IMR-90 (cell line): ENCODE data around the gene HAP1. TPM values are rescaled to one million over a fixed set of nuclear protein-coding genes. Genes with fewer than 3 reads are reported as not detected.

Experiments used
- ATAC-seq: fragments of 200-7000 bp; cut with Tn5 transposase; 2 replicates; pipeline ENCODE4 v1.9.1; 2020; ENCODE audit warnings: low read depth, mild to moderate bottlenecking, moderate library complexity
- BruUV-seq: library from RNA; stranded (reverse); fragments of 400-500 nt; replicated peaks from 2 replicates; lab custom pipeline; 2021; lab: Mats Ljungman, UMichigan
- CTCF ChIA-PET: fragments of 300-600 bp; formaldehyde crosslinking; extraction: SDS; loops from one replicate; lab custom pipeline; 2021; ENCODE audit warnings: antibody characterized with exemption; lab: Yijun Ruan, JAX
- POLR2A ChIA-PET: fragments of 300-600 bp; sonication (Branson Sonifier 250); formaldehyde crosslinking; loops from one replicate; lab custom pipeline; 2022; ENCODE audit warnings: antibody characterized with exemption; ENCODE audit not compliant: unreplicated experiment; lab: Charles Lee
- DNase-seq: peaks from one replicate; pipeline ENCODE4 v3.0.0; 2013
- H2AFZ ChIP-seq: replicated peaks from 2 replicates; pipeline ENCODE3; 2013; ENCODE audit warnings: low read length, mild to moderate bottlenecking; ENCODE audit not compliant: poor library complexity
- H2AK5ac ChIP-seq: 2 replicates; pipeline ENCODE4 v1.6.1; 2013; ENCODE audit warnings: low read depth, low read length, inconsistent platforms
- H2AK9ac ChIP-seq: replicated peaks from 2 replicates; pipeline ENCODE3; 2013; ENCODE audit warnings: mild to moderate bottlenecking, low read depth, low read length, moderate library complexity; ENCODE audit not compliant: poor library complexity
- H2BK120ac ChIP-seq: 2 replicates; pipeline ENCODE4 v1.6.1; 2013; ENCODE audit warnings: low read depth, low read length, inconsistent platforms
- H2BK15ac ChIP-seq: 3 replicates; pipeline ENCODE4 v1.6.1; 2013; ENCODE audit warnings: low read depth, low read length, inconsistent platforms
- H2BK20ac ChIP-seq: 2 replicates; pipeline ENCODE4 v1.6.1; 2013; ENCODE audit warnings: low read depth, mild to moderate bottlenecking, inconsistent platforms, low read length, moderate library complexity
- H2BK5ac ChIP-seq: 2 replicates; pipeline ENCODE4 v1.6.1; 2013; ENCODE audit warnings: mild to moderate bottlenecking, low read depth, low read length, inconsistent platforms; ENCODE audit not compliant: poor library complexity, severe bottlenecking
- H3K14ac ChIP-seq: replicated peaks from 2 replicates; pipeline ENCODE4 v1.6.1; 2013; ENCODE audit warnings: low read depth, low read length, inconsistent platforms
- H3K18ac ChIP-seq: 2 replicates; pipeline ENCODE4 v1.6.1; 2013; ENCODE audit warnings: low read depth, low read length, control low read depth
- H3K23ac ChIP-seq: 2 replicates; pipeline ENCODE4 v1.6.1; 2013; ENCODE audit warnings: low read depth, low read length, inconsistent platforms
- H3K27ac ChIP-seq: 2 replicates; pipeline ENCODE4 v1.5.1; 2013; ENCODE audit warnings: mild to moderate bottlenecking, control low read depth, low read length; ENCODE audit not compliant: insufficient read depth
- H3K27me3 ChIP-seq: 2 replicates; pipeline ENCODE4 v1.6.1; 2013; ENCODE audit warnings: low read length; ENCODE audit not compliant: control insufficient read depth, insufficient read depth
- H3K36me3 ChIP-seq: 2 replicates; pipeline ENCODE4 v1.6.1; 2013; ENCODE audit warnings: low read length, mixed read lengths; ENCODE audit not compliant: control insufficient read depth, insufficient read depth
- H3K4ac ChIP-seq: 2 replicates; pipeline ENCODE4 v1.6.1; 2013; ENCODE audit warnings: low read depth, low read length, inconsistent platforms
- H3K4me1 ChIP-seq: 2 replicates; pipeline ENCODE4 v1.6.1; 2013; ENCODE audit warnings: low read length, mixed read lengths; ENCODE audit not compliant: control insufficient read depth, insufficient read depth
- H3K4me2 ChIP-seq: 2 replicates; pipeline ENCODE4 v1.6.1; 2013; ENCODE audit warnings: low read depth, mild to moderate bottlenecking, control low read depth, low read length, moderate library complexity
- H3K4me3 ChIP-seq: 2 replicates; pipeline ENCODE4 v1.5.1; 2013; ENCODE audit warnings: low read depth, mild to moderate bottlenecking, control low read depth, low read length, moderate library complexity; ENCODE audit not compliant: insufficient read depth
- H3K56ac ChIP-seq: 2 replicates; pipeline ENCODE4 v1.6.1; 2013; ENCODE audit warnings: low read length, inconsistent platforms; ENCODE audit not compliant: insufficient read depth; ENCODE audit errors: extremely low read depth
- H3K79me1 ChIP-seq, 2 experiments: 2 replicates each; pipeline ENCODE4 v1.6.1; 2013; ENCODE audit warnings: low read length in 2 of 2, inconsistent platforms in 1 of 2, low read depth in 1 of 2
- H3K9ac ChIP-seq: 2 replicates; pipeline ENCODE4 v1.6.1; 2013; ENCODE audit warnings: low read depth, low read length, control low read depth
- H3K9me1 ChIP-seq: 2 replicates; pipeline ENCODE4 v1.6.1; 2013; ENCODE audit warnings: low read length, inconsistent platforms; ENCODE audit not compliant: insufficient read depth
- H3K9me3 ChIP-seq: 2 replicates; pipeline ENCODE4 v1.6.1; 2013; ENCODE audit warnings: low read length; ENCODE audit not compliant: control insufficient read depth, insufficient read depth
- H4K20me1 ChIP-seq: 2 replicates; pipeline ENCODE4 v1.6.1; 2013; ENCODE audit warnings: low read length, inconsistent platforms; ENCODE audit not compliant: insufficient read depth
- H4K5ac ChIP-seq: 2 replicates; pipeline ENCODE4 v1.6.1; 2013; ENCODE audit warnings: mild to moderate bottlenecking, low read depth, low read length, control low read depth
- H4K8ac ChIP-seq, 2 experiments: 2 replicates each; pipeline ENCODE4 v1.6.1; 2013; ENCODE audit warnings: low read depth in 2 of 2, low read length in 2 of 2, control low read depth in 1 of 2, inconsistent platforms in 1 of 2
- H4K91ac ChIP-seq: 2 replicates; pipeline ENCODE4 v1.6.1; 2013; ENCODE audit warnings: low read depth, low read length, inconsistent platforms; ENCODE audit not compliant: insufficient read depth
- CHD1 ChIP-seq: IDR thresholded peaks from 2 replicates; pipeline ENCODE4 v1.6.1; 2012; ENCODE audit warnings: low read depth, low read length, improper control_type of control experiment
- POLR2A ChIP-seq: IDR thresholded peaks from 2 replicates; pipeline ENCODE4 v1.6.1; 2012; ENCODE audit warnings: mild to moderate bottlenecking, low read depth, low read length
- RAD21 ChIP-seq: IDR thresholded peaks from 2 replicates; pipeline ENCODE4 v1.6.1; 2012; ENCODE audit warnings: low read length, improper control_type of control experiment
- RFX5 ChIP-seq: IDR thresholded peaks from 2 replicates; pipeline ENCODE4 v1.8.0; 2012; ENCODE audit warnings: low read depth, mild to moderate bottlenecking, low read length, moderate library complexity
- WGBS, 2 experiments: methylation state at CpG; one replicate each; pipeline versions ENCODE4 v1.1.5 to v1.1.7; 2013; ENCODE audit warnings: missing lambda C conversion rate in 2 of 2; ENCODE audit not compliant: insufficient read length in 1 of 2; ENCODE audit errors: extremely low coverage in 2 of 2; 5-methylcytosine and 5-hydroxymethylcytosine counted together
- dilution Hi-C: fragments of 300-500 bp; cut with HindIII; formaldehyde crosslinking; loops from one replicate; pipeline ENCODE4 v1.14.3; 2018; ENCODE audit warnings: low sequenced_read_pairs; ENCODE audit not compliant: unreplicated experiment
- in situ Hi-C: fragments of 300-500 bp; cut with MboI; formaldehyde crosslinking; loops from 3 replicates; pipeline ENCODE4 v1.14.3; 2019; ENCODE audit warnings: low sequenced_read_pairs, inconsistent platforms, mixed read lengths
- intact Hi-C: fragments of 100-400 bp; cut with micrococcal nuclease; formaldehyde crosslinking; loops from 2 replicates; pipeline ENCODE4 v1.10.0; 2022
- polyA plus RNA-seq, 3 experiments: library from polyadenylated mRNA; depleted of rRNA; stranded (reverse); fragments of >200 nt; gene quantifications; 2 replicates each; pipeline ENCODE4 v1.2.3, GENCODE V29; 2012; ENCODE audit warnings: low replicate concordance in 1 of 3
- total RNA-seq: library from RNA; depleted of rRNA; stranded (reverse); fragments of >200 nt; gene quantifications from 2 replicates; pipeline ENCODE4 v1.2.3, GENCODE V29; 2012

The HAP1 gene
- total and polyA plus RNA-seq, 2 of the 4 experiments (the other 2 are of a cell fraction) = under 0.01 to 0.09 TPM

GRCh38 chr17:41728056-41728455 lies 6.4 kb downstream of the HAP1 start:
- Histone ChIP-seq H3K14ac (no peak overlapping the region), H2BK5ac (no peak overlapping the region), H3K4me2 (no peak overlapping the region), H4K5ac (no peak overlapping the region), H4K8ac (no peak overlapping the region), H3K9me3 (no peaks in the 10 kb centered on the region), H3K27me3 (peaks cover 38% of the 10 kb centered on the region), H2AFZ (no peak overlapping the region), H2BK15ac (no peak overlapping the region), H4K91ac (no peak overlapping the region), H2BK120ac (no peak overlapping the region), H3K9ac (no peak overlapping the region), H3K23ac (no peak overlapping the region), H2AK9ac (no peak overlapping the region), H3K36me3 (no peaks in the 10 kb centered on the region), H3K18ac (no peak overlapping the region), H3K4me3 (no peak overlapping the region), H3K4me1 (no peaks in the 10 kb centered on the region), H4K20me1 (no peaks in the 10 kb centered on the region), H3K27ac (no peak overlapping the region), H3K4ac (no peak overlapping the region), H2AK5ac (no peak overlapping the region), H3K79me1 (no peaks in the 10 kb centered on the region), H3K56ac (no peak overlapping the region), H2BK20ac (no peak overlapping the region), H3K9me1 (no peaks in the 10 kb centered on the region)
- no peak for DNase-seq
- ChIA-PET POLR2A (no interaction called here), CTCF (no interaction called here)
- in situ Hi-C loops = no loop called here
- no TSS peak for BruUV-seq
- 93% methylated on average over 3 of the region's 12 CpGs; no CpG with 5 or more reads in 1 of the 2 experiments for WGBS, 2 experiments
- TF ChIP-seq RFX5 = no peak
- TF ChIP-seq CHD1 = no peak
- no peak for TF ChIP-seq RAD21
- no peak for TF ChIP-seq POLR2A
- no peak for ATAC-seq
- intact Hi-C loops = no loop called here
- dilution Hi-C loops = no loop called here
